ENCODE measurements around the gene CLSTN2. TPM values are rescaled to one million over a fixed set of nuclear protein-coding genes. Genes with fewer than 3 reads are reported as not detected.

CLSTN2 gene
- total RNA-seq, 1 experiment from 2014 or later, result 0.07 TPM

GRCh38 chr3:140597792-140598191 is 662.8 kb downstream of the CLSTN2 start:
- CTCF ChIA-PET, result interaction anchor here (0.9 kb wide), 1 partner anchor 20 kb away, joined by 5 read pairs; no protein-coding TSS in a partner anchor
- no TSS peak for BruUV-seq (replicated peaks)
- no peaks in the 10 kb centered on the region for H3K9me3 Mint-ChIP-seq (ENCODE audit: low read depth, unreplicated experiment)
- no peak overlapping the region for H3K4me3 Mint-ChIP-seq (ENCODE audit: low read depth, unreplicated experiment)
- TF ChIP-seq CTCF (IDR thresholded peaks at IDR 0.05; ENCODE audit: unreplicated experiment), result no peak
- intact Hi-C loops (cut with micrococcal nuclease; ENCODE audit: unreplicated experiment), result no loop called here
- no peak overlapping the region for H3K27ac Mint-ChIP-seq (ENCODE audit: unreplicated experiment)
- no peaks in the 10 kb centered on the region for H3K36me3 Mint-ChIP-seq (ENCODE audit: insufficient read depth, unreplicated experiment)
- DNase-seq, result no peak
- no peaks in the 10 kb centered on the region for H3K4me1 Mint-ChIP-seq (ENCODE audit: low read depth, unreplicated experiment)
- H3K27me3 Mint-ChIP-seq (ENCODE audit: unreplicated experiment), result peaks cover 26% of the 10 kb centered on the region

- no peak for DNase-seq
- BruUV-seq (replicated peaks), result no TSS peak
- CTCF ChIA-PET, result no interaction called here
- H3K36me3 Mint-ChIP-seq (ENCODE audit: insufficient read depth, unreplicated experiment), result no peaks in the 10 kb centered on the region
- H3K4me3 Mint-ChIP-seq (ENCODE audit: low read depth, unreplicated experiment), result no peak overlapping the region
- no peaks in the 10 kb centered on the region for H3K4me1 Mint-ChIP-seq (ENCODE audit: low read depth, unreplicated experiment)
- H3K27ac Mint-ChIP-seq (ENCODE audit: unreplicated experiment), result no peak overlapping the region
- no peaks in the 10 kb centered on the region for H3K9me3 Mint-ChIP-seq (ENCODE audit: low read depth, unreplicated experiment)
- intact Hi-C loops (cut with micrococcal nuclease; ENCODE audit: unreplicated experiment), result no loop called here
- peaks cover 14% of the 10 kb centered on the region for H3K27me3 Mint-ChIP-seq (ENCODE audit: unreplicated experiment)
- TF ChIP-seq CTCF (IDR thresholded peaks at IDR 0.05; ENCODE audit: unreplicated experiment), result no peak
Observed at GRCh38 chr3:140599009-140599408, 664.0 kb downstream of the CLSTN2 start.

GRCh38 chr3:140599496-140599895 is 664.5 kb downstream of the CLSTN2 start:
- peaks cover 14% of the 10 kb centered on the region for H3K27me3 Mint-ChIP-seq (ENCODE audit: unreplicated experiment)
- H3K4me1 Mint-ChIP-seq (ENCODE audit: low read depth, unreplicated experiment), result no peaks in the 10 kb centered on the region
- H3K36me3 Mint-ChIP-seq (ENCODE audit: insufficient read depth, unreplicated experiment), result no peaks in the 10 kb centered on the region
- CTCF ChIA-PET, result no interaction called here
- TF ChIP-seq CTCF (IDR thresholded peaks at IDR 0.05; ENCODE audit: unreplicated experiment), result no peak
- no TSS peak for BruUV-seq (replicated peaks)
- no peak overlapping the region for H3K4me3 Mint-ChIP-seq (ENCODE audit: low read depth, unreplicated experiment)
- intact Hi-C loops (cut with micrococcal nuclease; ENCODE audit: unreplicated experiment), result no loop called here
- no peak overlapping the region for H3K27ac Mint-ChIP-seq (ENCODE audit: unreplicated experiment)
- no peaks in the 10 kb centered on the region for H3K9me3 Mint-ChIP-seq (ENCODE audit: low read depth, unreplicated experiment)
- DNase-seq, result no peak

- intact Hi-C loops (cut with micrococcal nuclease; ENCODE audit: unreplicated experiment), result no loop called here
- H3K4me1 Mint-ChIP-seq (ENCODE audit: low read depth, unreplicated experiment), result no peaks in the 10 kb centered on the region
- no peak overlapping the region for H3K27ac Mint-ChIP-seq (ENCODE audit: unreplicated experiment)
- H3K27me3 Mint-ChIP-seq (ENCODE audit: unreplicated experiment), result peaks cover 22% of the 10 kb centered on the region
- H3K4me3 Mint-ChIP-seq (ENCODE audit: low read depth, unreplicated experiment), result no peak overlapping the region
- TF ChIP-seq CTCF (IDR thresholded peaks at IDR 0.05; ENCODE audit: unreplicated experiment), result no peak
- no peak for DNase-seq
- H3K9me3 Mint-ChIP-seq (ENCODE audit: low read depth, unreplicated experiment), result peaks cover 8% of the 10 kb centered on the region
- BruUV-seq (replicated peaks), result no TSS peak
- H3K36me3 Mint-ChIP-seq (ENCODE audit: insufficient read depth, unreplicated experiment), result no peaks in the 10 kb centered on the region
- CTCF ChIA-PET, result no interaction called here
Observed at GRCh38 chr3:140601881-140602280, 666.9 kb downstream of the CLSTN2 start.
